ENCODE data around the gene CD1D.
"Not testable (repeated sequence)": the region's sequence is repeated elsewhere in the genome, so short reads cannot be mapped to it uniquely, and the experiment has no call there.

The CD1D gene

GRCh38 chr1:158176399-158176798 lies 4.3 kb upstream of the CD1D start:
- no peak for DNase-seq (ENCODE audit: low read depth, low spot score)

- peak; percentile 18 for DNase-seq (ENCODE audit: low read depth, low spot score)
Observed at GRCh38 chr1:158176849-158177699, 3.6 kb upstream of the CD1D start.

- DNase-seq (ENCODE audit: low read depth, low spot score): peak; percentile 87
Observed at GRCh38 chr1:158177700-158178450, 2.8 kb upstream of the CD1D start.

- DNase-seq (ENCODE audit: low read depth, low spot score): no peak
Observed at GRCh38 chr1:158179301-158180041, 1.2 kb upstream of the CD1D start.

- no peak for DNase-seq (ENCODE audit: low read depth, low spot score)
Observed at GRCh38 chr1:158181577-158181922, 855 bp downstream of the CD1D start.

- peak; percentile 23 for DNase-seq (ENCODE audit: low read depth, low spot score)
Observed at GRCh38 chr1:158185770-158186169, 5.1 kb downstream of the CD1D start.

GRCh38 chr1:158186180-158186579 lies 5.5 kb downstream of the CD1D start:
- no peak for DNase-seq (ENCODE audit: low read depth, low spot score)

GRCh38 chr1:158188611-158189010 lies 7.9 kb downstream of the CD1D start:
- DNase-seq (ENCODE audit: low read depth, low spot score): no peak

GRCh38 chr1:158189624-158190023 lies 8.9 kb downstream of the CD1D start:
- no peak for DNase-seq (ENCODE audit: low read depth, low spot score)

- no peak for DNase-seq (ENCODE audit: low read depth, low spot score)
Observed at GRCh38 chr1:158191299-158191698, 10.6 kb downstream of the CD1D start.

GRCh38 chr1:158196461-158196860 lies 15.8 kb downstream of the CD1D start:
- DNase-seq (ENCODE audit: low read depth, low spot score): no peak

- no peak for DNase-seq (ENCODE audit: low read depth, low spot score)
Observed at GRCh38 chr1:158199849-158200248, 19.2 kb downstream of the CD1D start.

GRCh38 chr1:158200527-158200926 lies 19.8 kb downstream of the CD1D start:
- no peak for DNase-seq (ENCODE audit: low read depth, low spot score)

GRCh38 chr1:158203693-158204457 lies 23.2 kb downstream of the CD1D start:
- no peak for DNase-seq (ENCODE audit: low read depth, low spot score)

GRCh38 chr1:158204458-158204827 lies 23.7 kb downstream of the CD1D start:
- DNase-seq (ENCODE audit: low read depth, low spot score): no peak

- DNase-seq (ENCODE audit: low read depth, low spot score): no peak
Observed at GRCh38 chr1:158208586-158209116, 28.0 kb downstream of the CD1D start.

GRCh38 chr1:158212320-158212719 lies 31.6 kb downstream of the CD1D start:
- no peak for DNase-seq (ENCODE audit: low read depth, low spot score)

GRCh38 chr1:158223445-158223844 lies 42.8 kb downstream of the CD1D start:
- not testable (repeated sequence) for DNase-seq (ENCODE audit: low read depth, low spot score)

- no peak for DNase-seq (ENCODE audit: low read depth, low spot score)
Observed at GRCh38 chr1:158227904-158228623, 47.4 kb downstream of the CD1D start.
